GM18507 (cell line): ENCODE data around the gene CEP97.
"Not testable (repeated sequence)": the region's sequence is repeated elsewhere in the genome, so short reads cannot be mapped to it uniquely, and the experiment has no call there.

Source experiments
- DNase-seq: peaks from one replicate; pipeline ENCODE4 v3.0.0; 2011; ENCODE audit warnings: low read depth; ENCODE audit not compliant: insufficient read length; ENCODE audit errors: extremely low spot score
- FAIRE-seq: peaks from 2 replicates; lab custom pipeline; 2011; peaks lifted over from hg19 to GRCh38; lab: Jason Lieb, UNC

Gene CEP97, protein sequence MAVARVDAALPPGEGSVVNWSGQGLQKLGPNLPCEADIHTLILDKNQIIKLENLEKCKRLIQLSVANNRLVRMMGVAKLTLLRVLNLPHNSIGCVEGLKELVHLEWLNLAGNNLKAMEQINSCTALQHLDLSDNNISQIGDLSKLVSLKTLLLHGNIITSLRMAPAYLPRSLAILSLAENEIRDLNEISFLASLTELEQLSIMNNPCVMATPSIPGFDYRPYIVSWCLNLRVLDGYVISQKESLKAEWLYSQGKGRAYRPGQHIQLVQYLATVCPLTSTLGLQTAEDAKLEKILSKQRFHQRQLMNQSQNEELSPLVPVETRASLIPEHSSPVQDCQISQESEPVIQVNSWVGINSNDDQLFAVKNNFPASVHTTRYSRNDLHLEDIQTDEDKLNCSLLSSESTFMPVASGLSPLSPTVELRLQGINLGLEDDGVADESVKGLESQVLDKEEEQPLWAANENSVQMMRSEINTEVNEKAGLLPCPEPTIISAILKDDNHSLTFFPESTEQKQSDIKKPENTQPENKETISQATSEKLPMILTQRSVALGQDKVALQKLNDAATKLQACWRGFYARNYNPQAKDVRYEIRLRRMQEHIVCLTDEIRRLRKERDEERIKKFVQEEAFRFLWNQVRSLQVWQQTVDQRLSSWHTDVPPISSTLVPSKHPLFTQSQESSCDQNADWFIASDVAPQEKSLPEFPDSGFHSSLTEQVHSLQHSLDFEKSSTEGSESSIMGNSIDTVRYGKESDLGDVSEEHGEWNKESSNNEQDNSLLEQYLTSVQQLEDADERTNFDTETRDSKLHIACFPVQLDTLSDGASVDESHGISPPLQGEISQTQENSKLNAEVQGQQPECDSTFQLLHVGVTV

DNA sequence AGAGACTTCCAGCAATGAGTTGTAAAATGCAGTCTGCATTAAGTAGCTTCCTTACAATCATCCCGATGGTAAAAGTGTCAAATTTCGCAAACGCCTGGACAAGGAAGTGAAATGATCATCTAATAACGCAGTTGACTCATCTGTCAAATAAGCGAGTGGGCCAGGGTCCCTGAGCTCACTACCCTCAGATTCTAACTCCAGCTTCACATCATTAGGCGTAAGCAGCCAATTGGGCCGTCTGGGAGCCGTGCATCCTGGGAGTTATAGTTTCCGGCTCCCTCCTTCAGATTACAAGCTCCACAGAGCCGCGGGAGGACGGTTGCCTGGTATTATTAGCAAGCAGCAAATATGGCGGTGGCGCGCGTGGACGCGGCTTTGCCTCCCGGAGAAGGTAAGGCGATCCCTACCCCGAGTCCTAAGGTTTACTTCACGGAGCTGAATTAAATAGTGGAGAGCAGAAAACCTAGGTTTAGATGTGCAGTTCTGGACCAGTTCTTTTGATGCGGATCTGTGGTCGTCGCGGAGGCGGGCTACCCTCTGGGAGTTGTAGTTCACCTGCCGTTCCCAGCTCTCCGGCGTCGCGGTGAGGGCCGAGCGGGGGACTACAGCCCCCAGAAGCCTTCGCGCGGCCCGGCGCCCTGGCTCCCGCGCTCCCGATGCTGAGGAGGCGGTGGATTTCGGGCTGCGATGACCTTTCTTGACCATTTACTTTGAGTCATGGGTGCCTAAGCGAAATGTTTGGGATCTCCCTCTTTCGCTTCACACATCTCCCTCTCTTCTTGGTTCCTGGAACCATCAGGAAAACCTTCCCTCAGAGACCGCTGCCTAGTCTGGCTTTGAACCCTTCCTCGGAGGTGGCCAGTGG, at the start of gene CEP97:
TSS of gene CEP97 (plus strand) at position 286 of the 865 bp plus-strand sequence. CDS start at position 349, 63 bp downstream.
- DNase-seq, result peak; percentile 71
- peak; percentile 98 for FAIRE-seq

DNA sequence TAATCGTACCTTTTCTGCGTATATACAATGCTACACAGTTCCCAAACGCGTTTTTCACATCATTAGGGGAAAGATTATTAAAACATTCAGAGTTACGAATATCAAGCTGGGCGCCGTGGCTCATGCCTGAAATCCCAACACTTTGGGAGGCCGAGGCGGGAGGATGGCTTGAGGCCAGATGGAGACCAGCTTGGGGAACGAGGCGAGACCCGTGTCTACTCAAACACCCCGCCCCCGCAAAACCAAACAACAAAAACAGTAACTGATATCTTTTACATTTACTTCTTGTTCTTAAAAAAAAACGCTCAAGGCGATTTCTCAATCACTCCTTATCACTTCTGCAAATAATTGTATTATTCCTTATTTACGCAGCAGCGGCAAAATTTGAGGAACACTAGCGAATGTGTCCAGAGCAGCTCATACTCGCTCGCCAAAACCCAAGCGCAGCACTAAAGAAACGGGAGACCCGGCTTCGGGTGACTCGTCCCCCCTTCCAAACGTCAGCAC, 48.7 kb upstream of the CEP97 start:
- DNase-seq, result no peak
- no peak for FAIRE-seq

GRCh38 chr3:101676216-101676764, 48.1 kb upstream of the CEP97 start:
- FAIRE-seq (peak; percentile 95), DNase-seq (peak; percentile 84)

DNA sequence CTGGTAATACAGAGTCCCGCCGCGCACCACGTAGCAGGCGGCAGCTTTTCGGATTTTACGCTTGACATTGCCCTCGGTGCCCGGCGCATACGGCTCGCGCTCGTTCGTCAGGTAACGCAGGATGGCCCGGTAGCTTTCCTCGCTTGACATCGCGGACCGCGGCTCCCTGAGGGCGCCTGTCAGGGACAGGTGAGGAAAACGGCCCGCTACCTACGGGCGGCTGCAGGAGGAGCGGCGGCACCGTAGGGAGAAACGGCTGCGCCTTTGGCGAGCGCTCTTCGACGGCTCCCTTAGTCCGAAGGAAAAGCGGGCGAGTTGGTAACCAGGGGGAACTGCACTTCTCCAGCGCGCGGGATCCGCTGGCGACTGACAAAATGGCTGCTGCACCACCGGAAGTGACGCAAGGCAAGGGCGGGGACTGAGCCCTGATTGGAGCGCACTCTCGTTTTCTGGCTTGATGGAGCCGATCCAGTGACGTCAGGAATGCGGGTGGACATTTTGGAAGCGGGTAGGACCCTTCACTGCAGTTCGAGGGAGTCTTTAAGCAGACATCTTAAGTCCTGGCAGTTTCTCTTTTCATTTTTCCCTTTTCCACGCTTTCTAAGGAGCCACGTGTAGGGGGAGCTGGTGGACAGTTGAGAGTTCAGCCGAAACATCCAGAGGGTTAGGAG, 47.5 kb upstream of the CEP97 start, which contains the start of gene ZBTB11:
TSS of gene ZBTB11 (minus strand) at position 368 of the 671 bp plus-strand sequence. CDS start at position 150, 218 bp downstream.
- FAIRE-seq, result peak; percentile 98

GRCh38 chr3:101677436-101678286, 46.8 kb upstream of the CEP97 start:
- FAIRE-seq, result no peak
- no peak for DNase-seq

More for the DNA sequence above, 47.5 kb upstream of the CEP97 start, which contains the start of gene ZBTB11:
- DNase-seq, result peak; percentile 90

DNA sequence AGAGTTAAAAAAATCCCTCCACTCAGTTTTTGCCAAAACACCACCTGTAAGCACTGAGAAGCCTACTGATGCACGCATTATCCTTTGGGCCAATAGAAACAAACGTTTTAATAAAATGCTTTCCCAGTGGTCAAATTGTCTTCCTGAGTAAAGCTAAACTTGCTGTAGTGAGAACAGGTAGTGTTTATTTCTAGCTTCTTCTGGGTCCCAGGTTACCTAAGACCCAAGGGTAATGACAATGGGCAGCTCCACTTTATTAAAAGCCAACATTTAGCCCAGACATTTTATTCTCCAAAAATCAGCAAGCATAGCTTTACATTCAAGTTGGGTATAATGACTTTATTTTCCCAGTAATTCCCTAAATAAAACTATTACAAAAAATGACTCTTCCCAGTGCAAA, 45.6 kb upstream of the CEP97 start:
- peak; percentile 15 for FAIRE-seq
- DNase-seq, result not testable (repeated sequence)

DNA sequence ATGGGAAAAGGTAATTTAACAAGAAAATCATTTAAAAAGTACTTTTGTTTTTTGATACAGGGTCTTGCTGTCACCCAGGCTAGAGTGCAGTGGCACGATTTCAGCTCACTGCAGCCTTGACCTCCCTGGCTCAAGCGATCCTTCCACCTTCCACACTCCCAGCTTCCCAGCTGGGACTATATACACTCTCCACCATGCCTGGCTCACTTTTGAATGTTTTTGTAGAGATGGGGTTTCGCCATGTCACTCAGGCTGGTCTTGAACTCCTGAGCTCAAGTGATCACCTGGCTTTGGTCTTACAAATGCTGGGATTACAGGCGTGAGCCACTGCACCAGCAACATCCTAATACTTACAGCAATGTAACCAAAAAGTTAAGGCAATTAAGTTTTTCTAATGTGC, 43.9 kb upstream of the CEP97 start:
- DNase-seq, result no peak
- FAIRE-seq, result no peak

DNA sequence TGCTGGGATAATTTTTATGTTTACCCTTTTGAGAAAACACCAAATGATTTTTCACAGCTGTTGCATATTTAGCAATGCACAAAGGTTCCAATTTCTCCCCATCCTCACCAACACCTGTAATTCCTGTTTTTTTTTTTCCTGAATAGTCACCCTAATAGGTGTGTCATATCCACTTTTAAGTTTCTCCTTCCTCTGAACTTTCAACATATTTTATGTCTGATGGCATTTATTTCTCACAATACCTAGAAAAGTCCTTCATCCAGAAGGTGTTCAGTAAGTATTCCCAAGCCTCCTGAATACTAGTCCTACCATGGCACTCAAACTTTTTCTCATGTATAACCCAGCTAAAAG, 39.4 kb upstream of the CEP97 start:
- DNase-seq, result no peak
- FAIRE-seq, result no peak

GRCh38 chr3:101685870-101686307, 38.5 kb upstream of the CEP97 start:
- FAIRE-seq (peak; percentile 33), DNase-seq (no peak)

DNA sequence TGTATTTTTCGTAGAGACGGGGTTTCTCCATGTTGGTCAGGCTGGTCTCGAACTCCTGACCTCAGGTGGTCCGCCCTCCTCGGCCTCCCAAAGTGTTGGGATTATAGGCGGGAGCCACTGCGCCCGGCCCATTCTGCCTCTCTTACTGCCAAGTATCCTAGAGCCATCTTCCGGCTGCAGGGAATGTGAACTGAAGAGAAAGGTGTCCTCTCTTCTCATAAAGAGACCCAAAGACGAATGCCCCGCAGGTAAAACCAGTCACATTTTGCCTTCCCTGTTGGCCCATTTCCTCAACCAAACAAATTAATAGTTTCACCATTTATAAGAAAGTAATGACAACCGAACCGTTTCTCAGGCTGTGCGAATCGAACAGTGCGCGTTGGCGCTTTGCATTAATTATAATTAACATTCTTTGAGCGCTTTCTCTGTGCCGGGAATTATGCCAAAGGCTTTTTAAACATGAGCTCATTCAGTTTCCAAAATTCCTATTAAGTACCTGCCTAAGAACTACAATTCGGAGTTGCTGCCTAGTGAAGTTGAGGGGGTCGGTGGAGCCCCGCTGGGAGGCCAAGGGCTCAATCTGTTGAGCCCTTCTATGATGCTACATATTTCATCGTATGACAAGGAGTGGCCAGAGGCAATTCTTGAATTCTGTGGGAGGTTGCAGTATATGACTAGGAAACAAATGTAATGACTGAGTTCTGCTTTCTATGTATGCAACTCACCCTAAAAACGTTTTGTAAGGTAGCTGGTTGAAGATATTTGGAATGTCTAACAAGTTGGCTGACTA, 37.1 kb upstream of the CEP97 start:
- FAIRE-seq (no peak), DNase-seq (no peak)

- no peak for FAIRE-seq
Measured at GRCh38 chr3:101689286-101689685, 35.1 kb upstream of the CEP97 start.

GRCh38 chr3:101690972-101691371, 33.4 kb upstream of the CEP97 start:
- DNase-seq, result no peak
- FAIRE-seq, result no peak

More at GRCh38 chr3:101689286-101689685, 35.1 kb upstream of the CEP97 start:
- DNase-seq, result no peak

DNA sequence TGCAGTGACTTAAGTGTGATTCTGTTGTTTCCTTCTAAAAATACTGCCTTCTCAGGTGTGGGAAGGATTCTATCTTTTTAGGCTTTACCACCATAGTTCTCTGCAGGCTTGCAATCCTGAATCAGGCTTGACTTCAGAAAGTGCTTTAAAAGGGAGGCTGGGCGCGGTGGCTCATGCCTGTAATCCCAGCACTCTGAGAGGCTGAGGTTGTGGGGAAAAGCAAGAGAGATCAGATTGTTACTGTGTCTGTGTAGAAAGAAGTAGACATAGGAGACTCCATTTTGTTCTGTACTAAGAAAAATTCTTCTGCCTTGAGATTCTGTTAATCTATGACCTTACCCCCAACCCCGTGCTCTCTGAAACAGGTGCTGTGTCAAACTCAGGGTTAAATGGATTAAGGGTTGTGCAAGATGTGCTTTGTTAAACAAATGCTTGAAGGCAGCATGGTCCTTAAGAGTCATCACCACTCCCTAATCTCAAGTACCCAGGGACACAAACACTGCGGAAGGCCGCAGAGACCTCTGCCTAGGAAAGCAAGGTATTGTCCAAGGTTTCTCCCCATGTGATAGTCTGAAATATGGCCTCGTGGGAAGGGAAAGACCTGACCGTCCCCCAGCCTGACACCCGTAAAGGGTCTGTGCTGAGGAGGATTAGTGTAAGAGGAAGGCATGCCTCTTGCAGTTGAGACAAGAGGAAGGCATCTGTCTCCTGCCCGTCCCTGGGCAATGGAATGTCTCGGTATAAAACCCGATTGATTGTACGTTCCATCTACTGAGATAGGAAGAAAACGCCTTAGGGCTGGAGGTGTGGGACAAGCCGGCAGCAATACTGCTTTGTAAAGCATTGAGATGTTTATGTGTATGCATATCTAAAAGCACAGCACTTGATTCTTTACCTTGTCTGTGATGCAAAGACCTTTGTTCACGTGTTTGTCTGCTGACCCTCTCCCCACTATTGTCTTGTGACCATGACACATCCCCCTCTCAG, 32.4 kb upstream of the CEP97 start:
- not testable (repeated sequence) for FAIRE-seq, DNase-seq

DNA sequence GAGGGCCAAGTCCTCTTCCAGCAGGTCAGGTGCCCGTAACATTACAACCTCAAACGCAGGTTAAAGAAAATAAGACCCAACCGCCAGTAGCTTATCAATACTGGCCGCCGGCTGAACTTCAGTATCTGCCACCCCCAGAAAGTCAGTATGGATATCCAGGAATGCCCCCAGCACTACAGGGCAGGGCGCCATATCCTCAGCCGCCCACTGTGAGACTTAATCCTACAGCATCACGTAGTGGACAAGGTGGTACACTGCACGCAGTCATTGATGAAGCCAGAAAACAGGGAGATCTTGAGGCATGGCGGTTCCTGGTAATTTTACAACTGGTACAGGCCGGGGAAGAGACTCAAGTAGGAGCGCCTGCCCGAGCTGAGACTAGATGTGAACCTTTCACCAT, 30.9 kb upstream of the CEP97 start:
- FAIRE-seq, result peak; percentile 56
- DNase-seq, result not testable (repeated sequence)

- FAIRE-seq, result not testable (repeated sequence)
Measured at GRCh38 chr3:101694836-101695235, 29.6 kb upstream of the CEP97 start.

More at GRCh38 chr3:101694836-101695235, 29.6 kb upstream of the CEP97 start:
- not testable (repeated sequence) for DNase-seq
